WTC11 (cell line): ENCODE data around the gene ADGRL3. TPM values are rescaled to one million over a fixed set of nuclear protein-coding genes. Genes with fewer than 3 reads are reported as not detected.

Source experiments
- ATAC-seq: fragments of 200-7000 bp; cut with Tn5 transposase; 2 replicates; pipeline ENCODE4 v1.10.0; 2021; ENCODE audit warnings: mild to moderate bottlenecking, moderate library complexity
- CTCF ChIA-PET: fragments of 300-600 bp; sonication (Branson Sonifier 250); formaldehyde crosslinking; loops from one replicate; lab custom pipeline; 2021; ENCODE audit warnings: antibody characterized with exemption; lab: Charles Lee
- POLR2A ChIA-PET: fragments of 350-600 bp; sonication (Branson Sonifier 250); formaldehyde crosslinking; loops from one replicate; lab custom pipeline; 2021; ENCODE audit warnings: antibody characterized with exemption; lab: Charles Lee
- DNase-seq: peaks from one replicate; pipeline ENCODE4 v3.0.0; 2021; ENCODE audit warnings: low spot score
- H3K27ac Mint-ChIP-seq: 2 replicates; pipeline ENCODE4 v1.8.0; 2021; ENCODE audit warnings: mixed read lengths
- H3K27me3 Mint-ChIP-seq: 2 replicates; pipeline ENCODE4 v1.8.0; 2021; ENCODE audit warnings: low read depth, mild to moderate bottlenecking, moderate library complexity, mixed read lengths
- H3K36me3 Mint-ChIP-seq: 2 replicates; pipeline ENCODE4 v1.8.0; 2021; ENCODE audit warnings: mixed read lengths
- H3K4me1 Mint-ChIP-seq: 2 replicates; pipeline ENCODE4 v1.8.0; 2022; ENCODE audit warnings: mixed read lengths
- H3K4me3 Mint-ChIP-seq: 2 replicates; pipeline ENCODE4 v1.8.0; 2021; ENCODE audit warnings: mild to moderate bottlenecking, moderate library complexity, mixed read lengths
- H3K9me3 Mint-ChIP-seq: 2 replicates; pipeline ENCODE4 v1.8.0; 2021; ENCODE audit warnings: mixed read lengths
- CBFB ChIP-seq: sonication (generic); formaldehyde crosslinking; IDR thresholded peaks from 2 replicates; pipeline ENCODE4 v1.8.1; 2022; ENCODE audit warnings: mild to moderate bottlenecking, low read depth, missing genetic modification reagents
- CDX4 ChIP-seq: fragments of 250-450 bp; sonication (Bioruptor Pico); IDR thresholded peaks from 2 replicates; pipeline ENCODE4 v1.9.0; 2021; ENCODE audit warnings: moderate library complexity, mild to moderate bottlenecking, inconsistent platforms, borderline replicate concordance
- E2F4 ChIP-seq: sonication (generic); formaldehyde crosslinking; IDR thresholded peaks from 2 replicates; pipeline ENCODE4 v1.8.1; 2022; ENCODE audit warnings: low read depth, mild to moderate bottlenecking, moderate library complexity, missing genetic modification reagents, borderline replicate concordance
- ELF4 ChIP-seq: sonication (generic); formaldehyde crosslinking; IDR thresholded peaks from 2 replicates; pipeline ENCODE4 v1.8.1; 2022; ENCODE audit warnings: low read depth, mild to moderate bottlenecking, moderate library complexity, missing genetic modification reagents
- FOXP1 ChIP-seq: sonication (generic); formaldehyde crosslinking; IDR thresholded peaks from 2 replicates; pipeline ENCODE4 v1.8.0; 2022; ENCODE audit warnings: missing genetic modification reagents, mild to moderate bottlenecking, moderate library complexity, borderline replicate concordance
- GTF2I ChIP-seq: fragments of 250-450 bp; sonication (Bioruptor Pico); conservative IDR thresholded peaks from 2 replicates; pipeline ENCODE4 v1.4.0; 2021; ENCODE audit warnings: mild to moderate bottlenecking
- HMGA2 ChIP-seq: fragments of 250-450 bp; sonication (Bioruptor Pico); IDR thresholded peaks from 2 replicates; pipeline ENCODE4 v1.4.0; 2021; ENCODE audit warnings: mild to moderate bottlenecking, moderate library complexity
- IRF1 ChIP-seq: sonication (generic); formaldehyde crosslinking; IDR thresholded peaks from 2 replicates; pipeline ENCODE4 v1.8.0; 2023; ENCODE audit warnings: missing genetic modification reagents
- IRF2 ChIP-seq: sonication (generic); formaldehyde crosslinking; IDR thresholded peaks from 2 replicates; pipeline ENCODE4 v1.8.0; 2022; ENCODE audit warnings: low read depth, missing genetic modification reagents, borderline replicate concordance
- JAZF1 ChIP-seq: fragments of 250-450 bp; sonication (Bioruptor Pico); IDR thresholded peaks from 2 replicates; pipeline ENCODE4 v1.9.0; 2021; ENCODE audit warnings: moderate library complexity, mild to moderate bottlenecking, inconsistent platforms
- JUN ChIP-seq: sonication (generic); formaldehyde crosslinking; IDR thresholded peaks from 2 replicates; pipeline ENCODE4 v1.8.0; 2023; ENCODE audit warnings: mild to moderate bottlenecking, missing genetic modification reagents
- MAX ChIP-seq: sonication (generic); formaldehyde crosslinking; IDR thresholded peaks from 2 replicates; pipeline ENCODE4 v1.8.0; 2022; ENCODE audit warnings: mild to moderate bottlenecking, missing genetic modification reagents
- PRRX2 ChIP-seq: fragments of 250-450 bp; sonication (Bioruptor Pico); IDR thresholded peaks from 2 replicates; pipeline ENCODE4 v1.8.0; 2021; ENCODE audit warnings: mild to moderate bottlenecking
- RORB ChIP-seq: fragments of 250-450 bp; sonication (Bioruptor Pico); IDR thresholded peaks from 2 replicates; pipeline ENCODE4 v1.9.0; 2021; ENCODE audit warnings: mild to moderate bottlenecking
- SMAD3 ChIP-seq: sonication (generic); formaldehyde crosslinking; IDR thresholded peaks from 2 replicates; pipeline ENCODE4 v1.8.0; 2022; ENCODE audit warnings: missing genetic modification reagents, mild to moderate bottlenecking, borderline replicate concordance
- TEAD1 ChIP-seq: sonication (generic); formaldehyde crosslinking; IDR thresholded peaks from 2 replicates; pipeline ENCODE4 v1.8.0; 2022; ENCODE audit warnings: mild to moderate bottlenecking, missing genetic modification reagents
- TEAD4 ChIP-seq: sonication (generic); formaldehyde crosslinking; IDR thresholded peaks from 2 replicates; pipeline ENCODE4 v1.8.0; 2022; ENCODE audit warnings: mild to moderate bottlenecking, missing genetic modification reagents
- ZNF121 ChIP-seq: sonication (generic); formaldehyde crosslinking; IDR thresholded peaks from 2 replicates; pipeline ENCODE4 v1.8.0; 2023; ENCODE audit warnings: missing genetic modification reagents
- total RNA-seq: library from RNA; stranded (reverse); gene quantifications from 3 replicates; pipeline ENCODE4 v1.2.3, GENCODE V29; 2021
- TF ChIP-seq, protein P1 (sequence below): sonication (generic); formaldehyde crosslinking; IDR thresholded peaks from 2 replicates; pipeline ENCODE4 v1.8.1; 2022; ENCODE audit warnings: mild to moderate bottlenecking, missing genetic modification reagents, moderate library complexity, borderline replicate concordance
- TF ChIP-seq, protein P2 (sequence below): sonication (generic); formaldehyde crosslinking; IDR thresholded peaks from 2 replicates; pipeline ENCODE4 v1.8.0; 2022; ENCODE audit warnings: missing genetic modification reagents
- TF ChIP-seq, protein P3 (sequence below): sonication (generic); formaldehyde crosslinking; IDR thresholded peaks from 2 replicates; pipeline ENCODE4 v1.8.0; 2023; ENCODE audit warnings: mild to moderate bottlenecking, missing genetic modification reagents

ADGRL3 gene
- total RNA-seq, 1 experiment from 2014 or later = 8.7 TPM

DNA sequence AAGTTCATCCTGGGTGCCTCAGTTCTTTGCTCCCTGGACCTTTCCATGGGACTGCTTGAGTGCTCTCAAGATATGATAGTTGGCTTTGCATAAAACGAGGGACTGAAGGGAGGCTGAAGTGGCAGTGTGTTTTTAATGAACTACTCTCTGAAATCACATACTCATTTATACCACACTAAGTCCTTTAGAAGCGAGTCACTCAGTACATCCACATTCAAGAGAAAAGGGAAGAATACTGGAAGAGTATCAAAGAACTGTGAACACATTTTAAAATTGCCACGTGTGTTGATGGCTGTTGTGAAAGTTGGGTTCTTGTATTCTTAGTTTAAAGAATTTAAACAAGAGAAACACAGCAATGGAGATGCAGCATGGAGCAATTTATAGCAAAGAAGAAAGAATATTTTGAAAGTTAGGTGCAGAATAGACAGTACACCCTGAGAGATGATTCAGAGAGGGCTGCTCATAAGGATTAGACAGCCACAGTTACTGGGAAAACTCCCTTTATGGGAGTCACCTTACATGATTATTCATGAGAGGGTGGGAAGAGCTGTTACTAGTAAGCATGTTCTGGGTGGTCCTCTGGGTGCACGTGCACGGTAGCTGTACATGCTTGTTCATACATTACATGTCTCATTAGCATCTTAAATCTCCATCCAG lies 380.7 kb downstream of the ADGRL3 start:
- Mint-ChIP-seq H3K27ac (no peak overlapping the region), H3K4me3 (no peak overlapping the region), H3K9me3 (peaks cover 7% of the 10 kb centered on the region), H3K4me1 (peaks cover 11% of the 10 kb centered on the region), H3K36me3 (no peaks in the 10 kb centered on the region), H3K27me3 (no peaks in the 10 kb centered on the region)
- DNase-seq (no peak), ATAC-seq (no peak)
- ChIA-PET POLR2A (no interaction called here), CTCF (interaction anchor here (1.4 kb wide), 1 partner anchor 10 kb away, joined by 6 read pairs; no protein-coding TSS in a partner anchor)
- TF ChIP-seq, protein P1, sequence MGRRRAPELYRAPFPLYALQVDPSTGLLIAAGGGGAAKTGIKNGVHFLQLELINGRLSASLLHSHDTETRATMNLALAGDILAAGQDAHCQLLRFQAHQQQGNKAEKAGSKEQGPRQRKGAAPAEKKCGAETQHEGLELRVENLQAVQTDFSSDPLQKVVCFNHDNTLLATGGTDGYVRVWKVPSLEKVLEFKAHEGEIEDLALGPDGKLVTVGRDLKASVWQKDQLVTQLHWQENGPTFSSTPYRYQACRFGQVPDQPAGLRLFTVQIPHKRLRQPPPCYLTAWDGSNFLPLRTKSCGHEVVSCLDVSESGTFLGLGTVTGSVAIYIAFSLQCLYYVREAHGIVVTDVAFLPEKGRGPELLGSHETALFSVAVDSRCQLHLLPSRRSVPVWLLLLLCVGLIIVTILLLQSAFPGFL (CRISPR knock-in tag) = no peak
- no peak for TF ChIP-seq RORB (CRISPR knock-in tag)
- no peak for TF ChIP-seq IRF2 (CRISPR knock-in tag)
- no peak for TF ChIP-seq IRF1
- TF ChIP-seq TEAD1 = no peak

DNA sequence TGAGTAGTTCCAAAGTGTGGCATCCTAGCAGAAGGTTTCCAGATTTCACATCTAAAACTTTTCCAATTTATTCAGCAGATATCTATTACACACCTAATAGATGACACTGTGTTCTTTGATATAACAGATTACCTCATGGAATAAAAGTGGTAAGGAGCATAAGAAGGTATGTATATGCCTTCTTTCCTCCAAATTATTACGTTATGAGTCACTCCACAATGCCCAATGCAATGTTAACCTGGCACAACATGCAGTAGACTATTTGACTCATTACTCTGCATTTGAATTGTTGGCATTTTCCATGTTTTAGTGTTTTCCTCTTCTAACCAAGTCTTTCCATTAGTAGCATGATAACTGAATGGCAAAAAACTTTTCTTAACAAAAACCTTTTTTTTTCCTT lies 383.6 kb downstream of the ADGRL3 start:
- Mint-ChIP-seq H3K36me3 (no peaks in the 10 kb centered on the region), H3K27me3 (no peaks in the 10 kb centered on the region), H3K27ac (no peak overlapping the region), H3K4me1 (peaks cover 11% of the 10 kb centered on the region)
- no peak for ATAC-seq
- POLR2A ChIA-PET = no interaction called here
- CTCF ChIA-PET = no interaction called here
- TF ChIP-seq CBFB (CRISPR knock-in tag) = no peak
- no peak for TF ChIP-seq ZNF121 (CRISPR knock-in tag)
- TF ChIP-seq PRRX2 (CRISPR knock-in tag) = no peak
- TF ChIP-seq JUN (CRISPR knock-in tag) = no peak
- no peak for TF ChIP-seq E2F4 (CRISPR knock-in tag)
- no peak for TF ChIP-seq GTF2I (CRISPR knock-in tag)
- TF ChIP-seq HMGA2 = no peak
- no peak for TF ChIP-seq TEAD4
- no peak for TF ChIP-seq IRF2 (CRISPR knock-in tag)
- TF ChIP-seq IRF1 = no peak
- TF ChIP-seq MAX (CRISPR knock-in tag) = no peak
- no peak for TF ChIP-seq ELF4 (CRISPR knock-in tag)
- no peak for TF ChIP-seq CDX4 (CRISPR knock-in tag)
- TF ChIP-seq JAZF1 (CRISPR knock-in tag) = no peak
- no peak for TF ChIP-seq SMAD3 (CRISPR knock-in tag)
- TF ChIP-seq, protein P2, sequence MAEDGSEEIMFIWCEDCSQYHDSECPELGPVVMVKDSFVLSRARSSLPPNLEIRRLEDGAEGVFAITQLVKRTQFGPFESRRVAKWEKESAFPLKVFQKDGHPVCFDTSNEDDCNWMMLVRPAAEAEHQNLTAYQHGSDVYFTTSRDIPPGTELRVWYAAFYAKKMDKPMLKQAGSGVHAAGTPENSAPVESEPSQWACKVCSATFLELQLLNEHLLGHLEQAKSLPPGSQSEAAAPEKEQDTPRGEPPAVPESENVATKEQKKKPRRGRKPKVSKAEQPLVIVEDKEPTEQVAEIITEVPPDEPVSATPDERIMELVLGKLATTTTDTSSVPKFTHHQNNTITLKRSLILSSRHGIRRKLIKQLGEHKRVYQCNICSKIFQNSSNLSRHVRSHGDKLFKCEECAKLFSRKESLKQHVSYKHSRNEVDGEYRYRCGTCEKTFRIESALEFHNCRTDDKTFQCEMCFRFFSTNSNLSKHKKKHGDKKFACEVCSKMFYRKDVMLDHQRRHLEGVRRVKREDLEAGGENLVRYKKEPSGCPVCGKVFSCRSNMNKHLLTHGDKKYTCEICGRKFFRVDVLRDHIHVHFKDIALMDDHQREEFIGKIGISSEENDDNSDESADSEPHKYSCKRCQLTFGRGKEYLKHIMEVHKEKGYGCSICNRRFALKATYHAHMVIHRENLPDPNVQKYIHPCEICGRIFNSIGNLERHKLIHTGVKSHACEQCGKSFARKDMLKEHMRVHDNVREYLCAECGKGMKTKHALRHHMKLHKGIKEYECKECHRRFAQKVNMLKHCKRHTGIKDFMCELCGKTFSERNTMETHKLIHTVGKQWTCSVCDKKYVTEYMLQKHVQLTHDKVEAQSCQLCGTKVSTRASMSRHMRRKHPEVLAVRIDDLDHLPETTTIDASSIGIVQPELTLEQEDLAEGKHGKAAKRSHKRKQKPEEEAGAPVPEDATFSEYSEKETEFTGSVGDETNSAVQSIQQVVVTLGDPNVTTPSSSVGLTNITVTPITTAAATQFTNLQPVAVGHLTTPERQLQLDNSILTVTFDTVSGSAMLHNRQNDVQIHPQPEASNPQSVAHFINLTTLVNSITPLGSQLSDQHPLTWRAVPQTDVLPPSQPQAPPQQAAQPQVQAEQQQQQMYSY (CRISPR knock-in tag) = no peak
- TF ChIP-seq, protein P3, sequence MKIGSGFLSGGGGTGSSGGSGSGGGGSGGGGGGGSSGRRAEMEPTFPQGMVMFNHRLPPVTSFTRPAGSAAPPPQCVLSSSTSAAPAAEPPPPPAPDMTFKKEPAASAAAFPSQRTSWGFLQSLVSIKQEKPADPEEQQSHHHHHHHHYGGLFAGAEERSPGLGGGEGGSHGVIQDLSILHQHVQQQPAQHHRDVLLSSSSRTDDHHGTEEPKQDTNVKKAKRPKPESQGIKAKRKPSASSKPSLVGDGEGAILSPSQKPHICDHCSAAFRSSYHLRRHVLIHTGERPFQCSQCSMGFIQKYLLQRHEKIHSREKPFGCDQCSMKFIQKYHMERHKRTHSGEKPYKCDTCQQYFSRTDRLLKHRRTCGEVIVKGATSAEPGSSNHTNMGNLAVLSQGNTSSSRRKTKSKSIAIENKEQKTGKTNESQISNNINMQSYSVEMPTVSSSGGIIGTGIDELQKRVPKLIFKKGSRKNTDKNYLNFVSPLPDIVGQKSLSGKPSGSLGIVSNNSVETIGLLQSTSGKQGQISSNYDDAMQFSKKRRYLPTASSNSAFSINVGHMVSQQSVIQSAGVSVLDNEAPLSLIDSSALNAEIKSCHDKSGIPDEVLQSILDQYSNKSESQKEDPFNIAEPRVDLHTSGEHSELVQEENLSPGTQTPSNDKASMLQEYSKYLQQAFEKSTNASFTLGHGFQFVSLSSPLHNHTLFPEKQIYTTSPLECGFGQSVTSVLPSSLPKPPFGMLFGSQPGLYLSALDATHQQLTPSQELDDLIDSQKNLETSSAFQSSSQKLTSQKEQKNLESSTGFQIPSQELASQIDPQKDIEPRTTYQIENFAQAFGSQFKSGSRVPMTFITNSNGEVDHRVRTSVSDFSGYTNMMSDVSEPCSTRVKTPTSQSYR = no peak
- TF ChIP-seq FOXP1 (CRISPR knock-in tag) = no peak
- TF ChIP-seq, all 79 proteins: peak for 0
- Mint-ChIP-seq H3K4me3 (no peak overlapping the region), H3K9me3 (peaks cover 7% of the 10 kb centered on the region)
- DNase-seq = no peak
